ENCODE measurements around the gene ZFC3H1.

GRCh38 chr12:71602761-71603577 is 60.7 kb downstream of the ZFC3H1 start:
- no peak for TF ChIP-seq CTCF (conservative IDR thresholded peaks at IDR 0.05; ENCODE audit: low read depth, low read length)
- no peak for TF ChIP-seq EZH2 (IDR thresholded peaks at IDR 0.05; ENCODE audit: borderline replicate concordance, low read depth, low read length, poor library complexity, severe bottlenecking)
